Hypothalamus (tissue), 51 donors: Measurements from ENCODE around the gene CDKL2.
"Not testable (repeated sequence)": the region's sequence is repeated elsewhere in the genome, so short reads cannot be mapped to it uniquely, and the experiment has no call there.

Experiments
- DNase-seq, 51 donors: peaks; one replicate each; lab custom pipeline; 2025; lab: John Stamatoyannopoulos, UW

The CDKL2 gene

GRCh38 chr4:75555294-75556164 is 74.8 kb downstream of the CDKL2 start, which contains the start of gene ODAPH:
TSS of gene ODAPH (plus strand) at chr4:75556066. CDS start at chr4:75556083, 17 bp downstream.
- no peak for DNase-seq

DNA sequence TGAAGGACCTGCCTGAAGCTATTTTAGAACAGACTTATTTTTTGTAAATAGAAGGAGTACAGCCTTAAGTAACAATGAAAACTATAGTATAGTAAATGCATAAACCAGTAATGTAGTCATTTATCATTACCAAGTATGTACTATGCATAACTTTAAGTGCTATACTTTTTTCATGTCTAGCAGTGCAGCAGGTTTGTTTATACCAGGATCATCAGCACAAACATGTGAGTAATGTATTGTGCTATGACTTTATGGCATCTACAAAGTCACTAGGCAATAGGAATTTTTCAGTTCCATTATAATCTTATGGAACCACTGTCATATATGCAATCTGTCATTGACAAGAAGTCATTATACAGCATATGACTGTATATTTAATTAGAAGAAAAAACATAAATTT is 77.9 kb downstream of the CDKL2 start:
- no peak for DNase-seq

GRCh38 chr4:75549019-75549418 is 81.3 kb downstream of the CDKL2 start:
- no peak for DNase-seq

GRCh38 chr4:75547647-75548387 is 82.5 kb downstream of the CDKL2 start:
- peak in 6 of 51 donors; percentile 1 to 8 (median 2) for DNase-seq

- DNase-seq: no peak
Measured at GRCh38 chr4:75545526-75545925, 84.8 kb downstream of the CDKL2 start.

- DNase-seq: no peak
Measured at GRCh38 chr4:75544870-75545269, 85.5 kb downstream of the CDKL2 start.

GRCh38 chr4:75544220-75544619 is 86.1 kb downstream of the CDKL2 start:
- DNase-seq: not testable (repeated sequence)

GRCh38 chr4:75542824-75543223 is 87.5 kb downstream of the CDKL2 start:
- DNase-seq: no peak

DNA sequence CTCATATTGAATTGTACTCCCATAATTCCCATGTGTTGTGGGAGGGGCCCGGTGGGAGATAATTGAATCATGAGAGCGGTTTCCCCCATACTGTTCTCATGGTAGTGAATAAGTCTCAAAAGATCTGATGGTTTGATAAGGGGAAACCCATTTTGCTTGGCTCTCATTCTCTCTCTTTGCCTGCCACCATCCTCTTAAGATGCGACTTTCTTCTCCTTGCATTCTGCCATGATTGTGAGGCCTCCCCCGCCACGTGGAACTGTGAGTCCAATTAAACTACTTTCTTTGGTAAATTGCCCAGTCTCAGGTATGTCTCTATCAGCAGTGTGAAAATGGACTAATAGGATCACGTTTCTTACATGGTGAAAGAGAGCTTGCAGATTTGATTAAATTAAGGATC is 93.0 kb downstream of the CDKL2 start:
- not testable (repeated sequence) for DNase-seq

DNA sequence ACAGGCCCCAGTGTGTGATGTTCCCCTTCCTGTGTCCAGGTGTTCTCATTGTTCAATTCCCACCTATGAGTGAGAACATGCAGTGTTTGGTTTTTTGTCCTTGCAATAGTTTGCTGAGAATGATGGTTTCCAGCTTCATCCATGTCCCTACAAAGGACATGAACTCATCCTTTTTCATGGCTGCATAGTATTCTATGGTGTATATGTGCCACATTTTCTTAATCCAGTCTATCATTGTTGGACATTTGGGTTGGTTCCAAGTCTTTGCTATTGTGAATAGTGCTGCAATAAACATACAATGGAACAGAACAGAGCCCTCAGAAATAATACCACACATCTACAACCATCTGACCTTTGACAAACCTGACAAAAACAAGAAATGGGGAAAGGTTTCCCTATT is 96.4 kb downstream of the CDKL2 start:
- not testable (repeated sequence) for DNase-seq

GRCh38 chr4:75533339-75533887 is 96.9 kb downstream of the CDKL2 start:
- DNase-seq: not testable (repeated sequence)

GRCh38 chr4:75531536-75532143 is 98.7 kb downstream of the CDKL2 start:
- not testable (repeated sequence) for DNase-seq

GRCh38 chr4:75530556-75531322 is 99.6 kb downstream of the CDKL2 start:
- no peak for DNase-seq
